Fibroblast of mammary gland (primary cell): ENCODE measurements around the gene SMG6.
A peak's percentile ranks its signal among the peaks of the same experiment; 100 is the strongest.

ENCODE experiments used
- DNase-seq: peaks from one replicate; pipeline ENCODE4 v3.0.0-alpha.2; 2010; ENCODE audit warnings: low read depth
- H3K4me3 ChIP-seq: 2 replicates; pipeline ENCODE4 v1.5.1; 2011; ENCODE audit warnings: low read depth, mild to moderate bottlenecking, low read length, moderate library complexity; ENCODE audit not compliant: control insufficient read depth
- TF ChIP-seq, protein P1 (sequence below): conservative IDR thresholded peaks from 2 replicates; pipeline ENCODE4 v1.5.1; 2011; ENCODE audit warnings: low read depth, low read length, inconsistent platforms; ENCODE audit not compliant: control insufficient read depth, insufficient read depth

The SMG6 gene

DNA sequence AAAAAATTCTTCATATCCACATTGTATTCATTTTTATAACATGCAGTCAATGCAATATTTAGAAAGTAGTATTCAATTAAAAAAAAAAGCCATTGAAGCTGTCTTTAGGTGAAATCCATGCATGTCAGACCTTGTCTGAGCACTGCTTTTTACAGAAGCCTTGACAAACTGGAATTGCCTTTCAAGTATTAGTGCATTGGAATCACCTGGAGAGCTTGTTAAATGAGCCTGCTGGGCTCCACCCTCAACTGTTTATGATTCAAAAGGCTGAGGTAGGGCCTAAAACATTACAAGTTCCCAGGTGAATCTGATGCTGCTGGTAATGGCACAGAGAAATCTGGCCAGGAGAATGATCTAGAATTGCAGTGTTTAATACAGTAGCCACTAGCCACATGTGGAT, 162.9 kb downstream of the SMG6 start:
- no peak for DNase-seq
- no peak overlapping the region for H3K4me3 ChIP-seq
- TF ChIP-seq, protein P1, sequence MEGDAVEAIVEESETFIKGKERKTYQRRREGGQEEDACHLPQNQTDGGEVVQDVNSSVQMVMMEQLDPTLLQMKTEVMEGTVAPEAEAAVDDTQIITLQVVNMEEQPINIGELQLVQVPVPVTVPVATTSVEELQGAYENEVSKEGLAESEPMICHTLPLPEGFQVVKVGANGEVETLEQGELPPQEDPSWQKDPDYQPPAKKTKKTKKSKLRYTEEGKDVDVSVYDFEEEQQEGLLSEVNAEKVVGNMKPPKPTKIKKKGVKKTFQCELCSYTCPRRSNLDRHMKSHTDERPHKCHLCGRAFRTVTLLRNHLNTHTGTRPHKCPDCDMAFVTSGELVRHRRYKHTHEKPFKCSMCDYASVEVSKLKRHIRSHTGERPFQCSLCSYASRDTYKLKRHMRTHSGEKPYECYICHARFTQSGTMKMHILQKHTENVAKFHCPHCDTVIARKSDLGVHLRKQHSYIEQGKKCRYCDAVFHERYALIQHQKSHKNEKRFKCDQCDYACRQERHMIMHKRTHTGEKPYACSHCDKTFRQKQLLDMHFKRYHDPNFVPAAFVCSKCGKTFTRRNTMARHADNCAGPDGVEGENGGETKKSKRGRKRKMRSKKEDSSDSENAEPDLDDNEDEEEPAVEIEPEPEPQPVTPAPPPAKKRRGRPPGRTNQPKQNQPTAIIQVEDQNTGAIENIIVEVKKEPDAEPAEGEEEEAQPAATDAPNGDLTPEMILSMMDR: no peak

DNA sequence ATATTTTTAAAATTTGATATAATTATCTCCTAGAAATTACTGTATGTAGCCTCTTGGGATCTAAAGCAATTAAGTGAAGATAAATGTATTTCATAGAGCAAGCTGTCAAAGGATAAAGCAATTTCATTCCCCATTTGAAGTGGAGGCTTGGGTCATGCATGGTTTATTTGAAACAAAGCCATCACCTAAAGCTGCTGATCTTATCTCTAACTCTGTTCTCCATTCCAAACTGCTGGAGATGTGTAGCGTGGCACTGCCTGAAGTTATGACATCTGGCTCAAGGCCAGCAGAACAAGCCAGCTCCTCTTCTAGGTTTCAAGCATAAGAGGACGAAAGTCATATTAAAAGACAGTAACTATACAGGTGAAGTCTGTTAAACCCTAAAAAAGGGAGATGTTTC, 164.8 kb downstream of the SMG6 start:
- TF ChIP-seq, protein P1: no peak
- no peak overlapping the region for H3K4me3 ChIP-seq

DNA sequence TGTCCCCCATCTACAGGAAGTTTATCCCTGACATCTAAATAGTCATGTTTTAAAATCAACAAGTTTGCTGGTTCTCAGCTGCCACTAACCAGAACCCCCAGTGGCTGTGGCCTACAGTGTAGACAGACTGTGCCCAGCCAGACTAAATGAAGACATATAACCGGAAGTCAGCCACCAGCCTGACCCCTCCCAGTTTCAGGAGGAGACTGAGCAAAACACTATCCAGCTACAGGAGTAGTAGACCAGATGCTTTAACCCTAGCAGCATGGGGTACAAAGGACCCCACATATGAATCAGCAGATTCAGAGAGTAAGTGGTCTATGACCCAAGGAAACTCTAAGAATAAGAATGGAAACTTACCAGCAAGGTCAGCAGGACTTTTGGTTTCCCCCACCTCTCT, 165.3 kb downstream of the SMG6 start:
- TF ChIP-seq, protein P1: no peak
- H3K4me3 ChIP-seq: no peak overlapping the region
- DNase-seq: no peak

More for the DNA sequence above, 164.8 kb downstream of the SMG6 start:
- no peak for DNase-seq

DNA sequence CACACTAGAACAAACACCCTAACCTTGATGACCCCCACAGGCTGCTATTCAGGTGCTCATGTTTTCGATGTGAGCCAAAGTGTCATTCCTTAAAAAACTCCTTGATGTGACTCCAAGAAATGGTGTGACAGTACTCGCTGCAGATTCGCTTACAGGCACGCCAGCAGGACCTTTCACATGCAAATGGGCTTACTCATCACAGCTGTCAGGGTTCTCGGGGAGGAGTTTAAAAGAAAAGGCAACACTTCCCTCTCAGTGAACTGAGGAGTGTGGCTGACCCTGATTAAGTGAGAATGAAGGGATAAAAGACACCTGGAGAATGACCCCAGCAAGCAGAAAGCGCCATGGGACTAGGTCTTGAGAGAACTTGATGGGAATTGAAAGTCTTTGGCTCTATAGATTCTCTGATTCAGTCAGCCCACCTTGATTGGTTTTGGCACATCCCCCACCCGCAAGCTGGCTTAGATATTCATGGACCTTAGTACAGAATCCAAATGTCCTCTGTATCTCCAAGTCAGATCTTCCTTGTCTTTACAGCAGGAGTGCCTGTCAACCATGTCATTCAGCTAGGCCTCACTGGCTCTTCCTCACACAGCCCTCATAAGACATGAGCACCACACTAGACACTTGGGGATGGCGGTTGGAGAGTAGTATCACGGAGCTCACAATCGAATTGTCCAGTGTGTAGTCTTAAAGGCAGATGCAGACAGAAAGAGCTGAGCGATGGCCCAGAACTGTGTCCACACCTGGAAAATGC, 166.1 kb downstream of the SMG6 start:
- no peak overlapping the region for H3K4me3 ChIP-seq
- peak; percentile 72 for DNase-seq

DNA sequence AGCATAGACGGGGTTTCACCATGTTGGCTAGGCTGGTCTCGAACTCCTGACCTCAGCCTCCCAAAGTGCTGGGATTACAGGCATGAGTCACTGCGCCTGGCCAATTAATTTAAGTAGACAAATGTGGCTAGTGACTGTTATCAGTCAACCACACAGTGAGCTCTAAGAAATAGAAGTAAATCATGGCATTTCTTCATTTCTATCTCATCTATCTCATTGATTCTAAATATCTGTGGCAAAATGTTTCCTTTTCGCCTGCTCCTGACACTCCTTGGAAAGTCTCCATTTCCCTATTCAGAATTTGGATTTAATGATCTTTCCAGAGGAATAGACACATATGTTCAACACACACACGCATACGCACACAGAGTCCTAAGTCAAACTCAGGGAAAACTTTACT, 167.3 kb downstream of the SMG6 start:
- no peak overlapping the region for H3K4me3 ChIP-seq
- TF ChIP-seq, protein P1: no peak
- DNase-seq: no peak

More for the DNA sequence above, 166.1 kb downstream of the SMG6 start:
- TF ChIP-seq, protein P1: no peak

GRCh38 chr17:2128011-2128410, 175.6 kb downstream of the SMG6 start:
- DNase-seq: no peak
- no peak overlapping the region for H3K4me3 ChIP-seq
- TF ChIP-seq, protein P1: no peak
